Transverse colon (tissue), 4 donors: ENCODE data around the gene PNPLA1. TPM values are rescaled to one million over a fixed set of nuclear protein-coding genes. Genes with fewer than 3 reads are reported as not detected.

Source experiments
- DNase-seq: peaks from one replicate; pipeline ENCODE4 v3.0.0-alpha.2; 2019
- H3K27ac ChIP-seq, 4 donors: fragments of 200-600 bp; sonication (generic); 2 replicates each; pipeline ENCODE4 v1.5.1; 2016 to 2018; ENCODE audit warnings: inconsistent platforms in 4 of 4
- H3K27me3 ChIP-seq: fragments of 200-600 bp; sonication (generic); 2 replicates; pipeline ENCODE4 v1.5.1; 2017; ENCODE audit warnings: inconsistent platforms
- H3K36me3 ChIP-seq, 4 donors: fragments of 200-600 bp; sonication (generic); 2 replicates each; pipeline ENCODE4 v1.5.1; 2017 to 2019; ENCODE audit warnings: inconsistent platforms in 4 of 4
- H3K4me1 ChIP-seq, 4 donors: fragments of 200-600 bp; sonication (generic); 2 replicates each; pipeline ENCODE4 v1.5.1; 2017 to 2020; ENCODE audit warnings: inconsistent platforms in 4 of 4
- H3K4me3 ChIP-seq, 4 donors: fragments of 200-600 bp; sonication (generic); 1 replicate in 1 of 4; 2 replicates in 3 of 4; pipeline versions ENCODE4 v1.5.1 to v1.6.1; 2017 to 2019; ENCODE audit warnings: inconsistent platforms in 4 of 4
- H3K9me3 ChIP-seq, 2 donors: fragments of 200-600 bp; sonication (generic); 2 replicates each; pipeline ENCODE4 v1.5.1; 2017 to 2019; ENCODE audit warnings: inconsistent platforms in 2 of 2
- CTCF ChIP-seq, 5 experiments: fragments of 200-600 bp in 3 of 5; fragments of 450-650 bp in 2 of 5; sonication (generic) in 3 of 5; IDR thresholded peaks; 1 replicate in 2 of 5; 2 replicates in 3 of 5; pipeline ENCODE4 v1.5.1; 2016 to 2017; ENCODE audit warnings: antibody characterized with exemption in 5 of 5, inconsistent platforms in 3 of 5, mild to moderate bottlenecking in 2 of 5, moderate library complexity in 1 of 5
- EP300 ChIP-seq: sonication (generic); formaldehyde crosslinking; IDR thresholded peaks from one replicate; pipeline ENCODE4 v1.6.1; 2017; ENCODE audit warnings: antibody characterized with exemption, low read depth
- POLR2A ChIP-seq: fragments of 450-650 bp; IDR thresholded peaks from one replicate; pipeline ENCODE4 v1.6.1; 2016; ENCODE audit warnings: antibody characterized with exemption, mild to moderate bottlenecking, moderate library complexity
- POLR2AphosphoS5 ChIP-seq, 3 donors: sonication (generic); formaldehyde crosslinking; IDR thresholded peaks; one replicate each; pipeline ENCODE4 v1.6.1; 2016; ENCODE audit warnings: antibody characterized with exemption in 3 of 3
- WGBS, 2 donors: methylation state at CpG; one replicate each; pipeline ENCODE4 v1.1.5; 2018; ENCODE audit warnings: low coverage in 1 of 2; 5-methylcytosine and 5-hydroxymethylcytosine counted together
- in situ Hi-C, 4 donors: fragments of 200-750 bp; cut with MboI; loops; one replicate each; pipeline versions ENCODE4 v1.15.0 to v1.15.1; 2017; ENCODE audit warnings: low sequenced_read_pairs in 3 of 4, low pct_ligation_motif_present in 1 of 4, low pct_unique_long_range_greater_than_20kb in 1 of 4
- intact Hi-C: fragments of 100-400 bp; cut with DNase I; formaldehyde crosslinking; loops from one replicate; pipeline ENCODE4 v1.15.1; 2023; ENCODE audit warnings: low total_unique reads
- total RNA-seq, 4 donors: library from RNA; depleted of rRNA; stranded (reverse); fragments of >200 nt; gene quantifications; one replicate each; pipeline ENCODE4 v1.1.0, GENCODE V29; 2016

The PNPLA1 gene
- total RNA-seq, 4 donors from 2014 or later: 0.79 to 1.1 TPM; not detected in 2

DNA sequence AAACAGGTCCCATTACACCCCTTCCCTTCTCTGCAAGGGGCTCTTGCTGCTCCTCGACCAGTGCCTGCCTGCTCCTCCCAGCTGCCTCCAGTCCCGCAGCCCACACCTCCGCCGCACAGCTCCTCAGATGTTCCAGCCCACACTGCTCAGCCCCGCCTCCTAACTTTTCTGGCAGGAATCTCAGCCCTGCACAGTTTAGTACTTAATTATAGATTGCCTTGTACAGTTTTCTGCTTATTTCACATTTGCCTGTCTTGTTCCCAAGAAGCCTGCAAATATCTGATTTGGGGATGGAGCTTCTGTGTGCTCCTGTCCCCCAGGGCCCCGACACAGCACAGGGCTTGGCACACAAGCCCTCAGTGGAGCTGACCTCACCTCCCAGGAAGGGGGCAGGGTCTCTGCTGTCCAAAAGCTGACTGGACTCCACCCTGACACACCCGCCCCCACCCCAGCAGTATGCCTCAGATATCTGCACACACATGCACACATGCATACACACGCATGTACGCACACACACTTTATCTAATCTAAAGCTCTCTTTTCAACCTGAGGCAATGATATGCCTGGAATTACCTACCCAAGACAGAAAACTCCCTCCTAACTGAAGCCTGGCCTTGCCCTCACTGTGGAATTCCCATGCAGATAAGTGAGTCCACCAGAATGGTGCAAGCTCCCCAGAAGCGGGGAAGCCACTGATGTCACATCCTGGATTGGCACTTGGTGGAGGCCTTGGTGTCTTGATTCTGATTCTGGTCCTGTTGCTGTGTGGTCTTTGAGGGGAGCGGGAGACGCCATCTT is 1.2 kb upstream of the PNPLA1 start:
- in situ Hi-C loops (no loop called here), intact Hi-C loops (no loop called here)
- TF ChIP-seq POLR2AphosphoS5 (IDR thresholded peaks at IDR 0.05) (no peak), POLR2A (no peak), EP300 (no peak)
- WGBS, 2 donors: 46 to 56% methylated on average over 6 to 12 of the region's 12 CpGs
- H3K27ac ChIP-seq: no peak overlapping the region
- H3K27me3 ChIP-seq: peaks cover 14% of the 10 kb centered on the region
- H3K4me1 ChIP-seq: peaks cover 0 to 6% (median 0%) of the 10 kb centered on the region in 4 donors
- H3K4me3 ChIP-seq: no peak overlapping the region
- peak; percentile 26 for DNase-seq
- H3K9me3 ChIP-seq: peaks cover 0 to 9% of the 10 kb centered on the region in 2 donors
- H3K36me3 ChIP-seq: no peaks in the 10 kb centered on the region

DNA sequence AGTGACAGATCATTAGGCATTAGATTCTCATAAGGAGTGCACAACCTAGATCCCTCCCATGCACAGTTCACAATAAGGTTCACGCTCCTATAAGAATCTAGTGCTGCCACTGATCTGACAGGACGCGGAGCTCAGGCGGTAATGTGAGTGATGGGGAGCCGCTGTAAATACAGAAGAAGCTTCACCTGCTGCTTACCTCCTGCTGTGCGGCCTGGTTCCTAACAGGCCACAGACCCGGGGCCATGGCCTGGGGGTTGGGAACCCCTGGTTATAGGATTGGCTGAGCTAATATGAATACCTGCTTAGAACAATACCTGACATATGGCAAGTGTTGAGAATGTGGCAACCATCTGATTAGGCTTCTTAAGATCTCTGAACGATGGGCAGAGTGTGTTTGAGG is 2.4 kb downstream of the PNPLA1 start:
- Histone ChIP-seq H3K27me3 (peaks cover 14% of the 10 kb centered on the region), H3K36me3 (no peaks in the 10 kb centered on the region), H3K9me3 (no peaks in the 10 kb centered on the region), H3K4me1 (peaks cover 0 to 6% (median 0%) of the 10 kb centered on the region in 4 donors), H3K4me3 (no peak overlapping the region), H3K27ac (no peak overlapping the region)
- WGBS, 2 donors: 70 to 87% methylated on average over 2 to 8 of the region's 8 CpGs
- intact Hi-C loops (no loop called here), in situ Hi-C loops (no loop called here)
- TF ChIP-seq POLR2A: no peak
- TF ChIP-seq CTCF (IDR thresholded peaks at IDR 0.05): no peak
- no peak for TF ChIP-seq EP300
- TF ChIP-seq POLR2AphosphoS5 (IDR thresholded peaks at IDR 0.05): no peak
- no peak for DNase-seq

DNA sequence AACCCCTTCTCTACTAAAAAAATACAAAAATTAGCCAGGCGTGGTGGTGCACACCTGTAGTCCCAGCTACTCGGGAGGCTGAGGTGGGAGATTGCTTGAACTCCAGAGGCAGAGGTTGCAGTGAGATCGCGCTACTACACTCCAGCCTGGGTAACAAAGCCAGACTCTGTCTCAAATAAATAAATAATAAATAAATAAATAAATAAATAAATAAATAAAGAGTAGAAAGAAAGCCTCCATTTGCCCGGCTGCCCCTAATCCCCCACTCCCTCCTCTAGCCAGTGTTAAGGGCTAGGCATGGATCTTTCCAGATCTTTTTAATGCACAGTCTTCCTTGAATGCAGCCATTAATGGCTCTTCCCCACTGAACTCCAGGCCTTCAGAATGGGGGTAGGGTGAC is 3.2 kb downstream of the PNPLA1 start:
- H3K27ac ChIP-seq: no peak overlapping the region
- intact Hi-C loops (no loop called here), in situ Hi-C loops (no loop called here)
- DNase-seq: no peak
- peaks cover 14% of the 10 kb centered on the region for H3K27me3 ChIP-seq
- H3K9me3 ChIP-seq: no peaks in the 10 kb centered on the region
- WGBS, 2 donors: 92 to 100% methylated on average over 2 to 5 of the region's 5 CpGs
- no peak for TF ChIP-seq POLR2AphosphoS5 (IDR thresholded peaks at IDR 0.05)
- no peak for TF ChIP-seq POLR2A
- TF ChIP-seq EP300: no peak
- TF ChIP-seq CTCF (IDR thresholded peaks at IDR 0.05): no peak
- peaks cover 0 to 6% (median 0%) of the 10 kb centered on the region in 4 donors for H3K4me1 ChIP-seq
- H3K36me3 ChIP-seq: no peaks in the 10 kb centered on the region
- H3K4me3 ChIP-seq: no peak overlapping the region

GRCh38 chr6:36273802-36274514 is 4.1 kb downstream of the PNPLA1 start:
- no peaks in the 10 kb centered on the region for H3K36me3 ChIP-seq
- no peaks in the 10 kb centered on the region for H3K4me1 ChIP-seq
- no peak for DNase-seq
- in situ Hi-C loops: no loop called here
- TF ChIP-seq CTCF (IDR thresholded peaks at IDR 0.05): no peak
- no peak for TF ChIP-seq POLR2A
- no peak for TF ChIP-seq EP300
- no peak for TF ChIP-seq POLR2AphosphoS5 (IDR thresholded peaks at IDR 0.05)
- H3K27me3 ChIP-seq: peaks cover 14% of the 10 kb centered on the region
- 61 to 71% methylated on average over 12 to 15 of the region's 15 CpGs for WGBS, 2 donors
- H3K9me3 ChIP-seq: no peaks in the 10 kb centered on the region
- no peak overlapping the region for H3K27ac ChIP-seq
- intact Hi-C loops: no loop called here
- no peak overlapping the region for H3K4me3 ChIP-seq
